HEK293 (cell line): ENCODE data around the gene NOC4L.

Experiments used
- CTCF ChIA-PET: fragments of 350-600 bp; formaldehyde crosslinking; extraction: SDS; loops from one replicate; lab custom pipeline; 2021; ENCODE audit warnings: antibody characterized with exemption; lab: Yijun Ruan, JAX
- POLR2A ChIA-PET: fragments of 300-600 bp; formaldehyde crosslinking; extraction: SDS; loops from one replicate; lab custom pipeline; 2020; ENCODE audit warnings: antibody characterized with exemption, inconsistent platforms; lab: Yijun Ruan, JAX
- H3K27ac ChIP-seq: fragments of 200-500 bp; sonication (Bioruptor generic); 2 replicates; pipeline ENCODE4 v1.5.1; 2014; ENCODE audit warnings: low read depth, low read length, control low read depth, inconsistent platforms; ENCODE audit errors: extremely low read depth
- H3K36me3 ChIP-seq, 2 experiments: fragments of 200-500 bp in 1 of 2; sonication (Bioruptor generic) in 1 of 2; 1 replicate in 1 of 2; 2 replicates in 1 of 2; pipeline ENCODE4 v1.5.1; 2014 to 2017; ENCODE audit warnings: inconsistent platforms in 2 of 2, low read length in 2 of 2; ENCODE audit not compliant: control insufficient read depth in 2 of 2, insufficient read depth in 1 of 2
- H3K4me1 ChIP-seq: fragments of 200-500 bp; sonication (Bioruptor generic); 2 replicates; pipeline ENCODE4 v1.5.1; 2014; ENCODE audit warnings: mild to moderate bottlenecking, low read length, inconsistent platforms; ENCODE audit not compliant: control insufficient read depth, insufficient read depth
- H3K4me3 ChIP-seq: 2 replicates; pipeline ENCODE4 v1.5.1; 2011; ENCODE audit warnings: low read depth, mild to moderate bottlenecking, control low read depth, low read length, moderate library complexity
- H3K9me3 ChIP-seq: fragments of 200-500 bp; sonication (Bioruptor generic); 2 replicates; pipeline ENCODE4 v1.5.1; 2014; ENCODE audit warnings: low read depth, low read length, inconsistent platforms; ENCODE audit not compliant: control insufficient read depth, insufficient read depth
- EGR2 ChIP-seq: fragments of 450-650 bp; formaldehyde crosslinking; IDR thresholded peaks from 2 replicates; pipeline ENCODE4 v1.5.1; 2016; ENCODE audit warnings: low read depth, missing biosample characterization, missing genetic modification characterization
- KLF1 ChIP-seq: fragments of 450-650 bp; formaldehyde crosslinking; IDR thresholded peaks from 2 replicates; pipeline ENCODE4 v1.5.1; 2016; ENCODE audit warnings: missing biosample characterization, missing genetic modification characterization
- KLF10 ChIP-seq: fragments of 450-650 bp; IDR thresholded peaks from 2 replicates; pipeline ENCODE4 v1.5.1; 2018; ENCODE audit warnings: missing biosample characterization, mild to moderate bottlenecking, missing genetic modification characterization
- TRIM28 ChIP-seq: IDR thresholded peaks from 2 replicates; pipeline ENCODE4 v1.6.1; 2011; ENCODE audit warnings: low read length, control low read depth, borderline replicate concordance
- ZBTB20 ChIP-seq: fragments of 450-650 bp; formaldehyde crosslinking; IDR thresholded peaks from 2 replicates; pipeline ENCODE4 v1.5.1; 2016; ENCODE audit warnings: missing biosample characterization, missing genetic modification characterization
- ZBTB7A ChIP-seq: fragments of 450-650 bp; formaldehyde crosslinking; IDR thresholded peaks from 2 replicates; pipeline ENCODE4 v1.5.1; 2016; ENCODE audit warnings: low read depth, missing biosample characterization, missing genetic modification characterization
- ZEB2 ChIP-seq: fragments of 450-650 bp; formaldehyde crosslinking; IDR thresholded peaks from 2 replicates; pipeline ENCODE4 v1.5.1; 2016; ENCODE audit warnings: missing biosample characterization, missing genetic modification characterization
- ZNF2 ChIP-seq: fragments of 450-650 bp; formaldehyde crosslinking; IDR thresholded peaks from 2 replicates; pipeline ENCODE4 v1.5.1; 2016; ENCODE audit warnings: missing biosample characterization, missing genetic modification characterization
- ZNF214 ChIP-seq: fragments of 450-650 bp; formaldehyde crosslinking; IDR thresholded peaks from 2 replicates; pipeline ENCODE4 v1.5.1; 2017; ENCODE audit warnings: missing biosample characterization, mild to moderate bottlenecking, missing genetic modification characterization, borderline replicate concordance
- ZNF23 ChIP-seq: fragments of 450-650 bp; formaldehyde crosslinking; IDR thresholded peaks from 2 replicates; pipeline ENCODE4 v1.5.1; 2016; ENCODE audit warnings: missing biosample characterization, missing genetic modification characterization, borderline replicate concordance
- ZNF24 ChIP-seq: fragments of 450-650 bp; formaldehyde crosslinking; IDR thresholded peaks from 2 replicates; pipeline ENCODE4 v1.5.1; 2016; ENCODE audit warnings: missing biosample characterization, missing genetic modification characterization
- ZNF623 ChIP-seq: fragments of 450-650 bp; formaldehyde crosslinking; IDR thresholded peaks from 2 replicates; pipeline ENCODE4 v1.5.1; 2016; ENCODE audit warnings: missing biosample characterization, missing genetic modification characterization
- ZNF843 ChIP-seq: fragments of 450-650 bp; formaldehyde crosslinking; IDR thresholded peaks from 2 replicates; pipeline ENCODE4 v1.5.1; 2016; ENCODE audit warnings: missing biosample characterization, missing genetic modification characterization
- TF ChIP-seq, protein P1 (sequence below): fragments of 450-650 bp; formaldehyde crosslinking; IDR thresholded peaks from 2 replicates; pipeline ENCODE4 v1.5.1; 2016; ENCODE audit warnings: missing biosample characterization, missing genetic modification characterization
- TF ChIP-seq, protein P2 (sequence below): fragments of 450-650 bp; formaldehyde crosslinking; IDR thresholded peaks from 2 replicates; pipeline ENCODE4 v1.5.1; 2016; ENCODE audit warnings: missing biosample characterization, missing genetic modification characterization
- TF ChIP-seq, protein P3 (sequence below): fragments of 450-650 bp; formaldehyde crosslinking; IDR thresholded peaks from 2 replicates; pipeline ENCODE4 v1.5.1; 2016; ENCODE audit warnings: missing biosample characterization, missing genetic modification characterization
- TF ChIP-seq, protein P4 (sequence below): fragments of 450-650 bp; formaldehyde crosslinking; IDR thresholded peaks from 2 replicates; pipeline ENCODE4 v1.5.1; 2016; ENCODE audit warnings: missing biosample characterization, missing genetic modification characterization

The NOC4L gene

DNA sequence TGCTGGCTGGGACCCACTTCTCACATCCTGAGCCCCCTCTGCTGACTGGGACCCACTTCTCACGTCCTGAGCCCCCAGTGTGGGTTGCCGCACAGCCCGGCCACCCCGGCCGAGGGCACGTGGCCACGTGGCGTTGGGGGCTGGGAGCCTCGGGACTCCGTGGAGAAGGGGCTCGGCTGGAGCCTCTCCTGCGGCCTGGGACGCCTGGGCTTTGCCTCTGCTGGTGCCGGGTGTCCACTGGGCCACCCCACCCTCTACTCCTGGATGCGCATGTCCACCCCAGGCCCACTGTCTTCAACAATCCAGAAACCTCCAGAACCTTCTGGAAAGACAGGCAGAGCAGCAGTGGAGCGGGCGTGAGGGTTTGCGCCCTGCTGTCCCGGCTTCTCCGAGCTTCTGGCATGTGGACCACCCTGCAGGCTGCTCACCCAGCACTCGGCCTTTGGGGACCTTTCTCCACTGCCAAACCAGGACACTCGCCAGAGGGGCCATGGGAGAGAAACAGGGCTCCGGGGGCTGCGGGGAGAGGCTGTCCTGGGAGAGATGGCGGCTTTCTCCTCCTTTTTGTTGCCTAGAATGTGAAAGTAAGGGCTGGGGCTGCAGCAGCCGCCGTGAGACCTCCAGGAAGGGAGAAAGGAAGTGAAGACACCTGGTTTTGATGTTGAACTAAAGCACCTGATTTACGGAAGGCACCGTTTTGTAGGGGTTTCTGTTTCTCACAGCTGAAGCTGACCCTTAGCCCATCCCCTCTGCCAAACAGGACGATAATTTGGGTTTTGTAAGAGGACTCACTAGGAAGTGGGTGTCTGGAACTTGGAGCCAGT lies 30.0 kb downstream of the NOC4L start:
- ChIA-PET POLR2A (no interaction called here), CTCF (interaction anchor here (0.5 to 0.6 kb wide), 2 partner anchors 190 to 224 kb away, joined by 3 to 4 read pairs; partner anchors contain the start of gene EP400)
- no peaks in the 10 kb centered on the region for H3K9me3 ChIP-seq
- H3K4me1 ChIP-seq: peaks cover 6% of the 10 kb centered on the region
- H3K36me3 ChIP-seq: no peaks in the 10 kb centered on the region
- TF ChIP-seq ZNF843 (tag by site-specific recombination): no peak
- TF ChIP-seq ZNF24: no peak
- no peak for TF ChIP-seq ZBTB20 (tag by site-specific recombination)
- no peak for TF ChIP-seq KLF10
- TF ChIP-seq ZNF214 (tag by site-specific recombination): no peak
- no peak for TF ChIP-seq ZNF2 (tag by site-specific recombination)
- TF ChIP-seq, protein P1, sequence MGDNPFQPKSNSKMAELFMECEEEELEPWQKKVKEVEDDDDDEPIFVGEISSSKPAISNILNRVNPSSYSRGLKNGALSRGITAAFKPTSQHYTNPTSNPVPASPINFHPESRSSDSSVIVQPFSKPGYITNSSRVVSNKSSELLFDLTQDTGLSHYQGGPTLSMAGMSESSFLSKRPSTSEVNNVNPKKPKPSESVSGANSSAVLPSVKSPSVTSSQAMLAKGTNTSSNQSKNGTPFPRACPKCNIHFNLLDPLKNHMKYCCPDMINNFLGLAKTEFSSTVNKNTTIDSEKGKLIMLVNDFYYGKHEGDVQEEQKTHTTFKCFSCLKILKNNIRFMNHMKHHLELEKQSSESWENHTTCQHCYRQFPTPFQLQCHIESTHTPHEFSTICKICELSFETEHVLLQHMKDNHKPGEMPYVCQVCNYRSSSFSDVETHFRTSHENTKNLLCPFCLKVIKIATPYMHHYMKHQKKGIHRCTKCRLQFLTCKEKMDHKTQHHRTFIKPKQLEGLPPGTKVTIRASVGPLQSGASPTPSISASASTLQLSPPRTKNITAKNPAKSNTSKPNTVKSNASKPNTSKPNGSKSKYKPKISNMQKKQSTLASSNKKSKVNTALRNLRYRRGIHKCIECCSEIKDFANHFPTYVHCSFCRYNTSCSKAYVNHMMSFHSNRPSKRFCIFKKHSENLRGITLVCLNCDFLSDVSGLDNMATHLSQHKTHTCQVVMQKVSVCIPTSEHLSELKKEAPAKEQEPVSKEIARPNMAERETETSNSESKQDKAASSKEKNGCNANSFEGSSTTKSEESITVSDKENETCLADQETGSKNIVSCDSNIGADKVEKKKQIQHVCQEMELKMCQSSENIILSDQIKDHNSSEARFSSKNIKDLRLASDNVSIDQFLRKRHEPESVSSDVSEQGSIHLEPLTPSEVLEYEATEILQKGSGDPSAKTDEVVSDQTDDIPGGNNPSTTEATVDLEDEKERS (tag by site-specific recombination): no peak
- no peak for TF ChIP-seq TRIM28
- TF ChIP-seq, protein P2, sequence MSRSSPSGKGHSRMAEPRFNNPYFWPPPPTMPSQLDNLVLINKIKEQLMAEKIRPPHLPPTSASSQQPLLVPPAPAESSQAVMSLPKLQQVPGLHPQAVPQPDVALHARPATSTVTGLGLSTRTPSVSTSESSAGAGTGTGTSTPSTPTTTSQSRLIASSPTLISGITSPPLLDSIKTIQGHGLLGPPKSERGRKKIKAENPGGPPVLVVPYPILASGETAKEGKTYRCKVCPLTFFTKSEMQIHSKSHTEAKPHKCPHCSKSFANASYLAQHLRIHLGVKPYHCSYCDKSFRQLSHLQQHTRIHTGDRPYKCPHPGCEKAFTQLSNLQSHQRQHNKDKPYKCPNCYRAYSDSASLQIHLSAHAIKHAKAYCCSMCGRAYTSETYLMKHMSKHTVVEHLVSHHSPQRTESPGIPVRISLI: no peak
- TF ChIP-seq ZBTB7A (tag by site-specific recombination): no peak
- no peak overlapping the region for H3K4me3 ChIP-seq
- no peak overlapping the region for H3K27ac ChIP-seq

DNA sequence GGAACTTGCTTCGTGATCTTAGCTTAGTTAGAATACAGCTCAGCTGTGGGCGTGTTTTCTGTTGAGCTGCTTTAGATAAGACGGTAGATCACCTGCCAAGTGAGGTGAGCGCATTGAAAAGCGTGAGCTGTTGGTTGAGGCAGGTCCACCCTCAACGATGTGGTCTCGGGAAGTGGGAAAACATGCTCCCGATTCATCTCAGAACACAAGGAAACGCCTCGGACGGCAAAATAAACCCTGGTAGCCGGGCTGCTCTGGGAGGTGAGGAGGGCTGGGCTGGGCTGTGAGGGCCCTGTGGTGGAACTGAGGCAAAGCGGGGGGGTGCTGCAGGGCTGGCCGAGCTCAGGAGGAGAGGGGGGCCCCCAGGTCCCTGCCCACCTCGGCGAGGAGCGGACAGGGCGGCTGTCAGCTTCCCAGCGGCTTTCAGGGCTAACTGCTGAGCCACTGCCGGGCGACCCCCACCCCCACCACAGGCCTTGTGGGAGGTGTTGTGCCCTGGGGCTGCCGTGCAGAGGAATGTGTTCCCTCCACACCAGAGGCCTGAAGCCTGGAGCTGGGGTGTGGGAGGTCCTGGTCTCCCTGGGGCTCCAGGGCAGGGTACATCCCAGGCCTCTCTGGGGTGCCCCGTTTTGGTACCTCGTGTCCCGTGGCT lies 30.7 kb downstream of the NOC4L start:
- TF ChIP-seq ZNF623 (tag by site-specific recombination) (no peak), EGR2 (tag by site-specific recombination) (peak; percentile 36), ZEB2 (tag by site-specific recombination) (no peak)
- TF ChIP-seq, protein P3, sequence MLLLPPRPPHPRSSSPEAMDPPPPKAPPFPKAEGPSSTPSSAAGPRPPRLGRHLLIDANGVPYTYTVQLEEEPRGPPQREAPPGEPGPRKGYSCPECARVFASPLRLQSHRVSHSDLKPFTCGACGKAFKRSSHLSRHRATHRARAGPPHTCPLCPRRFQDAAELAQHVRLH (tag by site-specific recombination): no peak
- no peaks in the 10 kb centered on the region for H3K36me3 ChIP-seq
- CTCF ChIA-PET: interaction anchor here (0.5 to 0.6 kb wide), 2 partner anchors 189 to 225 kb away, joined by 3 to 4 read pairs; partner anchors contain the start of gene EP400
- H3K4me3 ChIP-seq: no peak overlapping the region
- no peak overlapping the region for H3K27ac ChIP-seq
- POLR2A ChIA-PET: no interaction called here
- peaks cover 3% of the 10 kb centered on the region; the same call in 1 of the 2 replicates for H3K4me1 ChIP-seq
- no peaks in the 10 kb centered on the region for H3K9me3 ChIP-seq

DNA sequence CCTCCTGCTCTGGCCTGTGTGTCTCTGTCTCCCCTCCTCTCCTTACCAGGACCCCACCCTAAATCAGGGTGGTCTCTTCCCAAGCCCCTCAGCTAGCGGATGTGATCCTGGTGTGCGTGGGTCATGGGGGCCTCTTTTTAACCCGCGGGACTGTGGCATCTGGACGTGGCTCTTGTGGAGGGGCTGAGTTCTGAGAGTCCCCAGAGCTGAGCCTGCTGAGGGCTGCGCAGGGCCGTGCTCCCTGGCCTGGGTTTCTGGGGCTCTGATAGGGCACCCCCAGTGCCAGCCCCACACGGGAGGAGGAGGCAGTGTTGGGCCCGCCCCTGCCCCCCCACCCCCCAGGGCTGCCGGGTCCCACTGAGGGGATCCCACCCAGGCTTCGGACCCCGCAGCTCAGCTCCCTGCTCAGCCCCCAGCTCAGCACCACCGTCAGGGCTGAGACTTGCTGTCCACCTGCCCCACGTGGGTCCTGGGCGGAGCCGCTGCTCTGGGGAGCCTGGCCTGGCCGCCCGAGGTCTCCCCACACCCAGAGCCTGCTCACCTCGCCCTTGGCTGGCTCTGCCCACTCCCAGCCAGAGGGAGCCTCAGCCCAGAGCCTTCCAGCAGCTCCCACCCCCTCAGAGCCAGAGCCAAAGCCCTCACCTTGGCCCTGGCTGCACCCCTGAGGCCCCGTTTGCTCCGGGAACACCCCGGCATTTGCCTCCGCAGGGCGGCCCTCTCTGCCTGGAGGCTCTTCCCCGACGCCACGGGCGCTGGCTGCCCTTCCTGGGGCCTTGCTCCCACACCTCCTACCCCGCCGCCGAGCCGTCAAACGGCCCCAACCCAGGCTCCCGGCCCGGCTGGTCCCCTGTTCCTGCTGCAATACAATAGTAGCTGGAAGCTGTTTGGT lies 31.5 kb downstream of the NOC4L start:
- Histone ChIP-seq H3K36me3 (no peaks in the 10 kb centered on the region), H3K4me3 (no peak overlapping the region), H3K27ac (no peak overlapping the region), H3K4me1 (no peaks in the 10 kb centered on the region; the same call in 1 of the 2 replicates), H3K9me3 (no peaks in the 10 kb centered on the region)
- ChIA-PET POLR2A (no interaction called here), CTCF (no interaction called here)
- TF ChIP-seq, protein P4, sequence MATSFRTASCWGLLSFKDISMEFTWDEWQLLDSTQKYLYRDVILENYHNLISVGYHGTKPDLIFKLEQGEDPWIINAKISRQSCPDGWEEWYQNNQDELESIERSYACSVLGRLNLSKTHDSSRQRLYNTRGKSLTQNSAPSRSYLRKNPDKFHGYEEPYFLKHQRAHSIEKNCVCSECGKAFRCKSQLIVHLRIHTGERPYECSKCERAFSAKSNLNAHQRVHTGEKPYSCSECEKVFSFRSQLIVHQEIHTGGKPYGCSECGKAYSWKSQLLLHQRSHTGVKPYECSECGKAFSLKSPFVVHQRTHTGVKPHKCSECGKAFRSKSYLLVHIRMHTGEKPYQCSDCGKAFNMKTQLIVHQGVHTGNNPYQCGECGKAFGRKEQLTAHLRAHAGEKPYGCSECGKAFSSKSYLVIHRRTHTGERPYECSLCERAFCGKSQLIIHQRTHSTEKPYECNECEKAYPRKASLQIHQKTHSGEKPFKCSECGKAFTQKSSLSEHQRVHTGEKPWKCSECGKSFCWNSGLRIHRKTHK (tag by site-specific recombination): no peak
- TF ChIP-seq EGR2 (tag by site-specific recombination): peak; percentile 15
- peak; percentile 10; the same call in 1 of the 2 replicates for TF ChIP-seq KLF1 (tag by site-specific recombination)
- no peak for TF ChIP-seq ZNF23
